ENCODE measurements around the gene CAMK2B. TPM values are rescaled to one million over a fixed set of nuclear protein-coding genes. Genes with fewer than 3 reads are reported as not detected.

CAMK2B gene
- polyA plus RNA-seq, 1 donor (not counting 4 experiments of a cell fraction or from before 2014, with no cell fraction given): 0.25 TPM

- no peak overlapping the region for H3K4me3 ChIP-seq (ENCODE audit: control insufficient read depth in 2 of 3, extremely low read depth in 1 of 3, insufficient read depth in 2 of 3, low read depth in 1 of 3, low read length in 3 of 3)
- dilution Hi-C loops (cut with MboI; ENCODE audit: extremely low pct_ligation_motif_present, low sequenced_read_pairs): no loop called here
- H4K20me1 ChIP-seq (ENCODE audit: control insufficient read depth, extremely low read depth, insufficient read depth, low read length): no peaks in the 10 kb centered on the region
- no peaks in the 10 kb centered on the region for H3K36me3 ChIP-seq (ENCODE audit: control insufficient read depth in 2 of 2, extremely low read depth in 1 of 2, insufficient read depth in 2 of 2, low read length in 2 of 2)
- no peaks in the 10 kb centered on the region for H3K9me3 ChIP-seq (ENCODE audit: control insufficient read depth, low read depth, low read length)
- peaks cover 27% of the 10 kb centered on the region for H3K27me3 ChIP-seq (ENCODE audit: control insufficient read depth, extremely low read depth, insufficient read depth, low read length)
- no peak overlapping the region for H2AFZ ChIP-seq (ENCODE audit: control insufficient read depth, low read length)
- no peak for DNase-seq (ENCODE audit: low read depth, low spot score)
- no peaks in the 10 kb centered on the region for H3K79me2 ChIP-seq (ENCODE audit: control insufficient read depth, insufficient read depth, low read length)
- no peak overlapping the region for H3K27ac ChIP-seq (ENCODE audit: control insufficient read depth, insufficient read depth, low read length)
- TF ChIP-seq EZH2 (IDR thresholded peaks at IDR 0.05; ENCODE audit: low read length): no peak
- no peaks in the 10 kb centered on the region for H3K4me1 ChIP-seq (ENCODE audit: control insufficient read depth, extremely low read depth, insufficient read depth, low read length)
- H3K4me2 ChIP-seq (ENCODE audit: control insufficient read depth, extremely low read depth, insufficient read depth, low read depth, low read length): no peak overlapping the region
- no peak for FAIRE-seq
- H3K9ac ChIP-seq (ENCODE audit: control insufficient read depth, extremely low read depth, insufficient read depth, low read length): no peak overlapping the region
- H3K9me1 ChIP-seq (ENCODE audit: control insufficient read depth, extremely low read depth, insufficient read depth, low read length): no peaks in the 10 kb centered on the region
Observed at GRCh38 chr7:44321796-44322195, 3.6 kb downstream of the CAMK2B start.

GRCh38 chr7:44320794-44321371 is 4.5 kb downstream of the CAMK2B start:
- dilution Hi-C loops (cut with MboI; ENCODE audit: extremely low pct_ligation_motif_present, low sequenced_read_pairs): no loop called here
- Histone ChIP-seq H3K36me3 (ENCODE audit: control insufficient read depth in 2 of 2, extremely low read depth in 1 of 2, insufficient read depth in 2 of 2, low read length in 2 of 2) (no peaks in the 10 kb centered on the region), H3K4me1 (ENCODE audit: control insufficient read depth, extremely low read depth, insufficient read depth, low read length) (no peaks in the 10 kb centered on the region), H3K4me2 (ENCODE audit: control insufficient read depth, extremely low read depth, insufficient read depth, low read depth, low read length) (no peak overlapping the region), H3K9ac (ENCODE audit: control insufficient read depth, extremely low read depth, insufficient read depth, low read length) (no peak overlapping the region), H3K9me3 (ENCODE audit: control insufficient read depth, low read depth, low read length) (no peaks in the 10 kb centered on the region), H2AFZ (ENCODE audit: control insufficient read depth, low read length) (no peak overlapping the region), H3K27ac (ENCODE audit: control insufficient read depth, insufficient read depth, low read length) (no peak overlapping the region), H4K20me1 (ENCODE audit: control insufficient read depth, extremely low read depth, insufficient read depth, low read length) (no peaks in the 10 kb centered on the region), H3K27me3 (ENCODE audit: control insufficient read depth, extremely low read depth, insufficient read depth, low read length) (peaks cover 18% of the 10 kb centered on the region), H3K79me2 (ENCODE audit: control insufficient read depth, insufficient read depth, low read length) (no peaks in the 10 kb centered on the region), H3K9me1 (ENCODE audit: control insufficient read depth, extremely low read depth, insufficient read depth, low read length) (no peaks in the 10 kb centered on the region), H3K4me3 (ENCODE audit: control insufficient read depth in 2 of 3, extremely low read depth in 1 of 3, insufficient read depth in 2 of 3, low read depth in 1 of 3, low read length in 3 of 3) (no peak overlapping the region)
- TF ChIP-seq CTCF (optimal IDR thresholded peaks at IDR 0.05 in 1 of 3, IDR thresholded peaks at IDR 0.05 in 1 of 3, conservative IDR thresholded peaks at IDR 0.05 in 1 of 3; ENCODE audit: extremely low read depth in 1 of 3, insufficient read depth in 2 of 3, low read length in 3 of 3): no peak
- no peak for TF ChIP-seq EZH2 (IDR thresholded peaks at IDR 0.05; ENCODE audit: low read length)
- FAIRE-seq: no peak
- no peak for DNase-seq (ENCODE audit: low read depth, low spot score)

GRCh38 chr7:44320141-44320540 is 5.3 kb downstream of the CAMK2B start:
- DNase-seq (ENCODE audit: low read depth, low spot score): no peak
- Histone ChIP-seq H3K27ac (ENCODE audit: control insufficient read depth, insufficient read depth, low read length) (no peak overlapping the region), H2AFZ (ENCODE audit: control insufficient read depth, low read length) (no peak overlapping the region), H3K79me2 (ENCODE audit: control insufficient read depth, insufficient read depth, low read length) (no peaks in the 10 kb centered on the region), H3K36me3 (ENCODE audit: control insufficient read depth in 2 of 2, extremely low read depth in 1 of 2, insufficient read depth in 2 of 2, low read length in 2 of 2) (no peaks in the 10 kb centered on the region), H3K4me3 (ENCODE audit: control insufficient read depth in 2 of 3, extremely low read depth in 1 of 3, insufficient read depth in 2 of 3, low read depth in 1 of 3, low read length in 3 of 3) (no peak overlapping the region), H3K4me1 (ENCODE audit: control insufficient read depth, extremely low read depth, insufficient read depth, low read length) (no peaks in the 10 kb centered on the region), H3K9me3 (ENCODE audit: control insufficient read depth, low read depth, low read length) (no peaks in the 10 kb centered on the region), H3K4me2 (ENCODE audit: control insufficient read depth, extremely low read depth, insufficient read depth, low read depth, low read length) (no peak overlapping the region), H4K20me1 (ENCODE audit: control insufficient read depth, extremely low read depth, insufficient read depth, low read length) (no peaks in the 10 kb centered on the region), H3K9ac (ENCODE audit: control insufficient read depth, extremely low read depth, insufficient read depth, low read length) (no peak overlapping the region), H3K27me3 (ENCODE audit: control insufficient read depth, extremely low read depth, insufficient read depth, low read length) (peaks cover 17% of the 10 kb centered on the region), H3K9me1 (ENCODE audit: control insufficient read depth, extremely low read depth, insufficient read depth, low read length) (no peaks in the 10 kb centered on the region)
- no peak for FAIRE-seq
- dilution Hi-C loops (cut with MboI; ENCODE audit: extremely low pct_ligation_motif_present, low sequenced_read_pairs): no loop called here
- TF ChIP-seq CTCF (optimal IDR thresholded peaks at IDR 0.05 in 1 of 3, IDR thresholded peaks at IDR 0.05 in 1 of 3, conservative IDR thresholded peaks at IDR 0.05 in 1 of 3; ENCODE audit: extremely low read depth in 1 of 3, insufficient read depth in 2 of 3, low read length in 3 of 3) (no peak), EZH2 (IDR thresholded peaks at IDR 0.05; ENCODE audit: low read length) (no peak)
